ENCODE results near the gene LCMT1.
"Not testable (repeated sequence)": the region's sequence is repeated elsewhere in the genome, so short reads cannot be mapped to it uniquely, and the experiment has no call there.

LCMT1 gene

DNA sequence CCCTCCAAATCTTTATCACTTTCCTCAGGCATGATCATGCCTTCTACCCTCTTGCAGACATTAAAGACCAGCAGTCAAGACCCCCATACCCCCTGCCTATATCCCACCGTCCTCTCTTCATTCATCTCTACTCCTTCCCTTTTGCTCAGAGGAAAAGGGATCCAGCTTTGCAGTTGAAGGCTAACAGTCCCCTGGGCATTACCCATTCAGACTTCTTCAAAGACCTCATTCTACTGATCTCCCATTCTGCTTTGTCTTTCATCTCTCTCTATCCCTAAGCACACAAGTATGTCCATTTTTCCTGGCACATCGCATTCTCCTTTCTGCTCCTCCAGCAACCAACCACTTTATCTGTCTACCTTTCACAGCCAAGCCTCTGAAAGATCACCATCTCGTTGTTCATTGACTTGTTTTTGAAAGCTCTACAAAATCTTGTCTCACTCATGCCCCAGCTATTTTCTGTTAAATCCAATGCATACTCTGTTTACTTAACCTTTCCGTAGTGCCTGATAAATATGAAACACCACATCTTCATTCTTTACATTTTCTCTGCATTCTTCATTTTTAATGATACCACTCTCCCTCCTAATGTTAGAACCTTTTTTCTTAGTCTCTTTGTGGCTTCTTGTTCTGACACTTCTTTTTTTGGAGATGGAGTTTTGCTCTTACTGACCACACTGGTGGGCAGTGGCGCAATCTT, 14.1 kb upstream of the LCMT1 start:
- no peak for DNase-seq

DNA sequence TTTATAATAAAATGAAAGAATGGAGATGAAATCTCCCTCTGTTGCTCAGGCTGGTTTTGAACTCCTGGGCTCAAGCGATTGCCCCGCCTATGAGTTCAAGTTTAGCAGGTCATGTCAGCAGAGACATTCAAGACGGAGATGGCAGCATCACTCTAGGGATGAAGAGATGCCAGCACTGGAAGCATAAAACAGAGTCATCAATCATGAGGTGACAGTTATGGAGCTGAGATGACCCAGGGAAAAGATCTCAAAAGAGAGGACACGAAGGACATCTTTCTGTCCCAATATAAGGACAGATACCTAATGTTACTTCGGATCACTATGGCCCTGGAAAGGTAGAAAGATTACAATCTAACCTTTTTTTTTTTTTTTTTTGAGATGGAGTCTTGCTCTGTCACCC, 11.0 kb upstream of the LCMT1 start:
- DNase-seq: no peak

DNA sequence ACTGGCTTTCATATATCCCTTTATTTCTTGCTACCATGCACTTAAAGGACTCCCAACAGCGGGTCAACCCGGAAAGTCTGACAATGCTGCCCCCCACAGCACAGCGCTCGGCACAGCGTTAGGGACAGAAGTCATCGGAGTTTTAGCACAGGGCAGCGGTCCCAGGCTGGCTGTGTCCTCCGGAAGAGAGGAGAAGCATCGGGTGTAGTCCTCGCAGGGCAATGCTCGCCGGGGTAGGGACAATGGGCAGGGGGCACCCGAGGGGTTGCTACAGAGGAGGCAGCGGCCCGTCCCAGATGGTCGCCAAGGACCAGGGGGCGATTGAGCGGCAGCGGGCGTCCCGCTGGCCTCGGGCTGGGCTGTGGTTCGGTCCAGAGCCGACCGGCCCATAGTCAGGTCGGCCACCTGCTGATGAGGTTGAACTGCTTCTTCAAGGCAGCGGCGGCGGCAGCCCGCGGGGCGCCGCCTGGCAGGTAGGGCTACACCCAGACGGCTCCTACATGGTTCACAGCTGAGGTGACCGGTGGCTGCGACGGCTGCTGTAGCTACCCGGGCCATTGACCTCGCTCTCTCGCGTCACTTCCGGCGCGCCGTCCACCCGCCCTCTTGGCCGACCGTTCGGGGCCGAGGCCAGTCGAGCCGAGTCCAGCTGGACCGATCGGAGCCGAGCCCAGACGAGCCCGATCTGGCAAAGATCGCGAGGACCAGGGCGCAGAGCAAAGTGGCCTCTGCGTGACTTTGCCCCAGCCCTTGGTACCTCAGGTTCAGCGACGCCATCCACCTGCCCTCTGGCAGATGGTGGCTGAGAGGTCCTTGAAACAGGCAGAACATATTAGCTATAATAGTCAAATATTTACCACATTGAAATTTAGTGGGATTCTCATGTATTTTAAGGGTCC, 4.7 kb upstream of the LCMT1 start:
- peak; percentile 70 for DNase-seq

DNA sequence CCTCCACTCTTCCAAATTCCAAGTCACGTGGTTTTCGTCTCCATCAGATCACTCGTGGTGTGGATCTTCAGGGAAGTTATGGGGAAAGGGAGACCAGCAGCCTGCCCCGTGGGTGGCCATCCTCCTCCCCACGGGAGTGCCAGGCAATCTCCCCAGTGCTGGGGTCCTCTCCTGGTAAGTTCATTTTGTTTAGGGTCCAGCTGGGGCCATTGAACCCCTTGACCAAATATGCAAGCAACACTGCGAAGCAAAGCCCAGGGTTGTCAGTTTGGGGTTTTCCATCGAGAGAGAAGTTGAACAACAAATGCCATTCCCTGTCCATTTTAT, 4.1 kb upstream of the LCMT1 start:
- DNase-seq: no peak

DNA sequence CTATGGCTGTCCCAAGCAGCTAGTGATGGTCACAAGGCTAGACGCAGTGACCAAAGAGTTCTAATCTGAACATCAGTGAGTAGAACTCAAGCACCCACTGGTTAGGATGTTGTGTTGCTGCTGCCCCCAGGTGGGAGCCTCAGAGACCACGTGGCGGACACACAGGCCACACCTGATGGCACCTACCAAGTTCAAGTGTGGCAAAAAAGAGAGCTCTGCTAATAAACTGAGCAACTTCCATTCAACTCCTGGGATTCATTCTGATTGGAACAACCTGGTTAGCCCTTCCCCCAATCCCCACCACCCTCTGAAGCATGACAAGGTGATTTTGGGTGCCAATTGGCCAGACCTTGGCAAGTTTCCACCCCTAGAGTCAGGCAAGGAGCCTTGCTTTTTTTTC, 3.5 kb upstream of the LCMT1 start:
- no peak for DNase-seq

DNA sequence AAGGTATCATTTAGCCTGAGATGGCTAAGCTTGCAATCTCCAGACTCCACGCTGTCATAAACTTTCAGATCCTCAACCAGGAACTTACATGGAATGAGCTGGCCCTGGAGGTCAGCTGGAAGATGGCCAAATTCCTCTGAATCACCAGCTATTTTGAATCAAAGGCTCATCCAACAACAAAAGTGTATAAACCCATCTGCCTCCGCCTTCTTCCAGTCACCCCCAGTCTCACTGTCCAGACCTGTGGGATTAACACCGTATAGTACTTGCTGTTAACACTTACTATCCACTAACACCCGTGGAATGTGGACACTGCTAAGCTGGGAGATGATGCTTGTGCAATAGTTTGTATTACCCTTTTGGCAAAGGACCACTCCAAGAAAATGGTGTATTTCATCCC, 1.9 kb upstream of the LCMT1 start:
- DNase-seq: no peak

DNA sequence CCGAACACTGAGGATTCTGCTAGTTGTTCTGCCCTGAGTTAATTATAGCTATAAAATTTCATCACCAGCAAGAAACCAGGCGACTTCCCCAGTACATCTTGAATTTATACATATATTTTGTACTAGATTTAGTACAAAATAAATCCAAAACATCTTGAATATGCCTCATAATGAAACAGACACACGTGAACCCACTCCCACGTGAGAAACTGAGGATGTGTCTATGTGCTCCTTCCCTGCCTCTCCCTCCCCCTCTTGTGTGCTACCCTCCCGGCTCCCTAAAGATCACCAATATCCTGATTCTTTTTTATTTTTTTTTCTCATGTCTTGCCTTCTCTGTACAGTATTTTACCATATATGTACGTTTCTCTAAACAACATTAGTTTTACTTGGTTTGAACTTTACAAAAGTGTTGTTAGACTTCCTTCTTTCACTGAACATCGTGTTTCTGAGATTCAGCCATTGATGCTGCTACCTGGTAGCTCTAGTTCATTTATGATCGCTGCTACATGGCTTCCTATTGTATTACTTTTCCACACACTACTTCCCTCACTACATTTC, 1.1 kb upstream of the LCMT1 start:
- DNase-seq: no peak

DNA sequence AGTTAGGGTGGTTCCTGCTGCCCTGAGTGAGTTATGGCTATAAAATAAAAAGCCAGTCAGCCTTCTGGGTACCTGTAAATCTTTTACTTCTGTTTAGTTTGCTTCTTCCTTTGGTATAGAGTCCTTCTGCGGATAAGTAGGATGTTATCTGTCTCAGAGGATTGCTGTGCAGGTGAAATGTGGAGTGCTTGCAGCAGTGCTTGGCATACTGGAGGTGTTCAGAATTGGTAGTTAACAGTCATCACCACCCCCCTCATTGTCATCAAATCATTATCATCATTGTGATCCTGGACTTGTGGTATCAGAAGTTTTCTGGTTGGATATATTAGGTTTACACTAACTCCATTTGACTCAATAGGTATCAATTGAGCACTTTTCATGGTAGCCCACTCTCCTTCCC, 2.6 kb downstream of the LCMT1 start:
- DNase-seq: no peak

DNA sequence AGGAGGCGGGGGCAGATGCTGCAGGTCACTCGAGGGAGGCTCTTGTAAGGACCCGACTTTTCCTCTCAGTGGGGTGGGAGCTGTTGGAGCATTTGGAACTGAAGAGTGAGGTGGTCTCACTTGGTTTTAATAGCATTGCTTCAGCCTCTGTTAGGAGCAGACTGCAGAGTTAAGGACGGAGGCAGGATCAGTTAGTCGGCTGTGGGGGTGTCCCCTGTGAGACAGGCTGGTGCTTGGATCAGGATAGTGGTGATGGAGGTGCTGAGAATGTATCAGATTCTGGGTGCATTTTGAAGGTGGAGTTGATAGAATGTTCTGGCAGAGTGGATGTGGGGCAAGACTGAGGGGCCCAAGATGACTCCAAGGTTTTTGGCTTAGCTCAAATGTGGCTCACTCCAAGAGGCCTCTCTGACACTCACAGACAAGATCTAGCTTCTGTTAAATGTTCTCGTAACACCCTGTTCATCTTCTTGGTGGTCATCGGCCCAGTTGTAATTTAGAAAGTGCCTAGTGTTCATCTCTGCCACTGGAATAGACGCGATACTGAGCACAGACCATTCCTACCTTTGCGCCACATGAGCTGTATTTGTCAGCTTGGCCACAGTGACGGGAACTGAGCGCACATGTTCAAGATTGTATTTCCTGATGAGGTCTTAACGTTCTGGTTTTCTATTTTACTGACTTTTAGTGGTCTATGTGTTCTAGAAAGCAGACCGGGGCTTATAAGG, 7.5 kb downstream of the LCMT1 start:
- no peak for DNase-seq

DNA sequence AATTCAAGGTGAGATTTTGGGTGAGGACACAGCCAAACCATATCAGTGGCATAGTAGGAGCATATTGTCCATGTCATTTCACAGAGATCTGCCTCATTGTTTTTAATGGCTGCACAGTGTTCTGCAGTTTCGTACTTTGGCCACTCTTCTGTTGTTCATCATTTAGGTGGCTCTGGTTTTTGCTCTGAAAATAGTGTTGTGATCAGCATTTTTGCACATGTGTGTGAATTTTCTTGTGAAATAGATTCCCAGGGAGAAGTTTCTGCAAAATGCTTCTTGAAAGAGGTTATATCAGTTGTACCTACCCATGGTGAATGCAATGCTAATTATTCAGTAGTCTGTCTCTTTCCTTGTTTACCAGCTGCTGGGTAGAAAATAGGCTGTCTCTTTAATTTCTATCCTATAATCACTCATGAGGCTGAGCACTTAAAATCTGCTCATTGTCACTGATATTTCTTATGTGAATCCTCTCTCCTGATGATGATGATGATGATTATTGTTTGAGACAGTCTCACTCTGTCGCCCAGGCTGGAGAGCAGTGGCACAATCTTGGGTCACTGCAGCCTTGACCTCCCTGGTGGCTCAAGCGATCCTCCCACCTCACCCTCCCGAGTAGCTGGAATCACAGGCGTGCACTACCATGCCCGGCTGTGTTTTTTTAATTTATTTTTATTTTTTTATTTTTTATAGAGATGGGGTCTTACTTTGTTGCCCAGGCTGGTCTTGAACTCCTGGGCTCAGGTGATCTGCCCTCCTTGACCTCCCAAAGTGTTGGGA, 10.5 kb downstream of the LCMT1 start:
- no peak for DNase-seq

DNA sequence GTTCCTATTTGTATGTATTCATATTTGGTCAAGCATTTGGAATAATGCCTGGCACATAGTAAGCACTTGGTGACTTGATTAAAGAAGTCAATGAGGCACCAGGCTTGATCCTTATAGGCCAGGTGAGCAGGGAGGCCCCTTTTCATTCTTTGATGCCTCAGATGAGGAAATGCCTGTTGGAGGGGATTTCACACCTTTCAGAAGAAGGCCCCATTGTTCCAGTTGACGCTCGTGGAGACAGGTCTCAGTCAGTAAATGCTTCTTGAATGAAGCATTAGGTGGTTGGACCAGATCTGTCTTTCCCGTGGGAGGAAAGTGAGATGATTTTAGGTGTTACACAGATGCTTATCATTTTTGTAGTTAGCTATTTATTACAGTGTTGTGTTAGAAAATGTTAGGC, 13.0 kb downstream of the LCMT1 start:
- DNase-seq: no peak

DNA sequence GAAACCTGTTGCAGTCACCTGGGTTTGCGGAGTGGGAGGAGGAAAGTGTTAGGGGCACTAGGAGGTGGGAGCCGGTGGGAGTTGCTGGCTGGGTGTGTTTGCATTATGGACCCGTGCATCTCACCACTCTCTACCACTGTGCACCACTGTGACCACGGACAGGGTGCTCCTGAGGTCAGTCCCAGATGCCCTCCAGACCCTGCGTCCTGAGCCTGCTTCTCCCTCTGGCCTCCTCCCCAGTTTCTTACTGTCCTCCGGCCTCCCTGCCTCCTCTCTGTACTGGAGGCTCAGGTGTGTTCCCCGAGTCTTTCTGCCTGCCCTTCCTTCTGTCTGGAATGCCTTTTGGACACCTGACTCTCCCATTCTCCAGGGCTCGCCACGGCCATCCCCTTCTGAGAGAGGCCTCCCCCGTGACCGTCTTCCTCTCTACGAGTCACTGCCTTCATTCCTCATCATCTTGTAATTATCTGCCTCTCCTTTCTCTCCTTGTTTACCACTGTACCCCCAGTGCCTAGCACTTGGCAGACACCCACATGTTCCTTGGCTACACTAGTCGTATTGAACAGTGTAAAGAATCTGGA, 14.6 kb downstream of the LCMT1 start:
- DNase-seq: not testable (repeated sequence)

DNA sequence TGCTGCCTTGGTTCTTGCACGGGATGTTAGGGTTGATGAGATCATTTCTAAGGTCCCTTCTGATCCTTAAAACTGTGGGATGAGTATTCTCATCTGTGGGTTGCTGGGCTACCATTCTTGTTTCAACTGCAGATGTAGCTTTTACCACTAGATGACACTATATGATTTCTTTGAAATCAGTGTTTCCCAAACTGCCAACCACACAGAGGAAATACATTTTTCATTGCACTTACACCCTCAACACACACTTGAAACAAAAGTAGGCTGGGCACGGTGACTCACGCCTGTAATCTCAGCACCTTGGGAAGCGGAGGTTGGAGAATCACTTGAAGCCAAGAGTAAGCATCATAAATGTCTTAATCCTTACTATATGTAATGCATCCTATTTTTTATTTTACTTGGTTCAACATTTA, 15.3 kb downstream of the LCMT1 start:
- DNase-seq: peak; percentile 29

DNA sequence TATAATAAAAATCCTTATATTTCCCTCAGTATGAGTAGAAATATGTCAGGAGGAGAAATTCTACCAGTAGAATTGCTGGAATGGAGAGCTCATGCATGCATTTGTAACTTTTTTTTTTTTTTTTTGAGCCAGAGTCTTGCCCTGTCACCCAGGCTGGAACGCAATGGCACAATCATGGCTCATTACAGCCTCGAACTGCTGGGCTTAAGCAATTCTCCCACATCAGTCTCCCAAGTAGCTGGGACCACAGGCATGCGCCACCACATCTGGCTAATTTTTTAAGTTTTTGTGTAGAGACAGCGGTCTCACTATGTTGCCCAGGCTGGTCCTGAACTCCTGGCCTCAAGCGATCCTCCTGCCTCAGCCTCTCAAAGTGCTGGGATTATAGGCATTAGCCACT, 21.2 kb downstream of the LCMT1 start:
- not testable (repeated sequence) for DNase-seq

DNA sequence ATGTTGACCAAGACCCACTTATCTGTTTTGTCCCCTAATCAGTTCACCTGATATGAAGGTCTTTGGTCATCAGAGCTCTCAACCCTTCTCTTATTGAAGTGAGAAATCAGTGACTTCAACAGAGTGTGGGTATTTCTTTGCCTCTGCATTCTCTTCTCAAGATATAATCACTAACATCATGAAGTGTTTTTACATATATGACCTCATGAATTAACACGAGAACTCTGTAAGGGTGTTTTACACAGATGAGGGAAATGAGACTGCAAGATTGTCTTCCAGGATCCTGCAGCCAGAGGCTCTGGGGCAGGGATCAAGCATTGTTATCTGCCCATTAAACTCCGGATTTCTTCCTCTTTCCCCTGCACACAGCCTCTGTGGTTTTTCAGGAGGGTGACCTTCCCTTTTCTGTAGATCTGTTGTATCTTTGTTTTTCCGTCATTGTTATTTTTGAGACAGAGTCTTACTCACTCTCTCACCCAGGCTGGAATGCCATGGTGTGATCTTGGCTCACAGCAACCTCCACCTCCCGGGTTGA, 22.7 kb downstream of the LCMT1 start:
- DNase-seq: no peak

DNA sequence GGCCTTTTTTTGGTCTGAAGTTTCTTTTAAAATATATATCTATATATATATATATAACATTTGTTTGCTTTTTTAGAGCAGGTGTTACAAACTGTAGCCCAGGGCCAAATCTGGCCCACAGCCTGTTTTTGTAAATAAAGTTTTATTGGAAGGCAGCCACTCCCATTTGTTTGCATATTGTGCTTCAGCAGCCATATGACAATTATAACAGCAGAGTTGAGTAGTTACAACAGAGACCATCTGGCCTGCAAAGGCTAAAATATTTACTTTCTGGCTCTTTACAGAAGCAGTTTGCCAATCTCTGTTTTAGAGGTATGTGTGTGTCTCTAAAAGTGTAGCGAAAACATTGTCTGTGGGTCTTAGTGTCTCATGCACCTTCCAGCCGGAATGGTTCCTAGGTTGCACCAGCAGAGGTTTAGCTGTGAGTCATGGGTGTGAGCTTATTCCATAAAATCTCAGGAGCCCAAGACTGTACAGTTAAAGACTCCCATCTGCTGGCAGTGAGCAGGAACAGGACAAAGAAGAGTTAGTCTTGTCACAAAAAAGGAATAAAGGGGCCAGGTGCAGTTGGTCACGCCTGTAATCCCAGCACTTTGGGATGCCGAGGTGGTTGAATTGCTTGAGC, 23.8 kb downstream of the LCMT1 start:
- DNase-seq: no peak

DNA sequence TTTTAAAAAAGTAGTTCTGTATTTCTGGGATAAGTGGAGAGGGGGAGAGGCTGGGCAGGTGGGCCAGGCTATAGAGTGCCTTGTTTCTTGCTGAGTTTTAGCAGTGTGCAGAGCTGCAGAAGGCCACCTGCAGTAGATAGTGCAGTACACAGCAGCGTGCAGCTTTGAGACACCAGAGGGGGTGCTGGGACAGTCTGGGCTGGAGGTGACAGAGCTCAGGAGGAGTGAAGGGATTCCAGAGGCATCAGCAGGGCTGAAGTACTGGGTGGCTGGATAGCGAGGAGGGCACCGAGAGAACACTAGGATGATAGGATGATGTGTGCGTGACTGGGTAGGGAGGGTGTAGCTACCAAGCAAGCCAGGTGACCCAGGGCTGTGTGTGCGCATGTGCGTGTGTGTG, 26.6 kb downstream of the LCMT1 start:
- DNase-seq: no peak

DNA sequence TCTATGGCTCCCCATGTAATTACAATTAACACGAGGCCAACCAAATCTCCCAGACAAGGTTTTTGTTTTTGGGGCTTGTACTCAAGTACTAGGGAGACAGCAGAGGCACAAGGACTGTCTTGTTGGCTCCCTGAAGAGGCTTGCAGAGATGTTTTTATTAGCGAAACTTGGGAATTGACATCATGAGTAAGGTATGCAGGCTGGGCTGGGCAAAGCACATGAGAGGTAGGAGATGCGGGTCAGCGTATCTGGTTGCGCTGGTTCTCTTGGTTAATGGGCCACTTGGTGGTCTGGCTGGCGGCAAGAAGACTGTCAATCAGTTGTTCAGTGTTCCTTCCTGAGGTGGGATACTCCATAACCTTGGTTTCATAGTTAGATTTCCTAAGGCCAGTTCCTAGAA, 28.9 kb downstream of the LCMT1 start:
- DNase-seq: no peak

DNA sequence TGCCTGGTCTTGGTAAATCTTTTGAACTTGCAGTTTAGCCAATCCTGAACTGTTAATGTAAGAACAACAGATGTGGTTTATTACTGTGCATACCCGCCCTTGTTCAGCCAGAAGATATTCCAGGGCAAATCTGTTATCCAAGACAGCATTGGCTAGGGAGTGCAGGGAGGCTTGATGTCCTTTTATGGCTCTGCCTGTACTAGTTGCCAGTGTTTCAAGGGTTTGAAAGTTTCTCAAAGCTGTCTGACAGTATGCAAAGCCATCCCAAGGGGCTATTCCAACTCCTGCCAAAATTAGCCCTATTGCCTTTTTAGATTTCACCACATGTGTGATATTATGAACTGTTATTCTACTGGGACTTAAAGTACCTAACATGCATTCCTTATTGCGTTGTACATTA, 30.1 kb downstream of the LCMT1 start:
- DNase-seq: no peak

DNA sequence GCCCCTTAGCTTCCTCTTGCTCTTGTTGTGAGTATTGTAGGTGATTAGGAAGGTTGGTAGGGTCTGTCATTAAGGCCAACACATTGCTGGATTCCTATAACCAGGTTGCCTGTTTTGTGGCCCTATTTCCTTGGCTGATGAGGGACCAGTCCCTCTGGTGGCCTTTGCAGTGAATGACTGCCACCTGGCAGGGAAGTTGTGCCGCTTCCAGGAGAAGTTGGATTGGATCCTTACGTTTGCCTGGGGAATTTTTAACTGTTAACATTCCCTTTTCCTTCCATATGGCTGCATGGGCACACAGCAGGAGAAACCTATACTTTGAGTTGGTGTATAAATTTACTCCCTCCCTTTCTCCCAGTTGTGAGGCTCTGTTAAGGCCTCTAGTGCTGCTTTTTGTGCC, 32.4 kb downstream of the LCMT1 start:
- no peak for DNase-seq

DNA sequence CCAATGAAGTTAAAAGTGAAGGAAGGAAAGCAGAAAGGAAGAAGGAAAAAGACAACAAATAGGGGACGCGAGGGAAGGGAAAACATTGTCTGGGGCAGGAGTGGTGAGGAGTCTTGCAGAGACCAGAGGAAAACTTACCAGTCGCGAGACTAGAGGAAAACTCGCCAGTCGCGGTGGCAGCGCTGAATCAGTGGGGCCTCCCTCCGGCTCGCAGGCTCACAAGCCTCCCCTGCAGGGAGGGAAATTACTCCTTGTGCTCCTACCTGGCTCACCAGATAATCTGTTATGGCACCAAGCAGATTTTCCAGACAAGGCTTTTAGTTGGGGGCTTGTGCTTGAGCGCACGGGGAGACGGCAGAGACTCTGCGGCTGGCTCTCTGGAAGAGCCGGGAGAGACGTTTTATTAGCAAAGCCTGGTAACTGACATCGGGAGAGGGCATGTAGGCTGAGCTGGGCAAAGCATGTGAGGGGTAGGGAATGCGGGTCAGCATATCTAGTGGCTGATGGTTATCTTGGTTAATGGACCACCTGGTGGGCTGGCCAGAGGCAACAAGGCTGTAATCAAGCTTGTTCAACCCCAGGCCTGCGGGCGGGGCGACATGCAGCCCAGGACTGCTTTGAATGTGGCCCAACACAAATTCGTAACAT, 37.1 kb downstream of the LCMT1 start:
- no peak for DNase-seq
